Stimulated activated CD4-positive, alpha-beta T cell treated with anti-CD3 and anti-CD28 coated beads, Interleukin-1b, Interleukin-23, amount 100 ng/mL, for 1 hour (primary cell): Measurements from ENCODE around the gene ZDHHC14.

ENCODE experiments used
- DNase-seq, 2 donors: peaks; one replicate each; pipeline ENCODE4 v3.0.0-alpha.2; 2020; ENCODE audit warnings: low read depth in 2 of 2

Gene ZDHHC14

DNA sequence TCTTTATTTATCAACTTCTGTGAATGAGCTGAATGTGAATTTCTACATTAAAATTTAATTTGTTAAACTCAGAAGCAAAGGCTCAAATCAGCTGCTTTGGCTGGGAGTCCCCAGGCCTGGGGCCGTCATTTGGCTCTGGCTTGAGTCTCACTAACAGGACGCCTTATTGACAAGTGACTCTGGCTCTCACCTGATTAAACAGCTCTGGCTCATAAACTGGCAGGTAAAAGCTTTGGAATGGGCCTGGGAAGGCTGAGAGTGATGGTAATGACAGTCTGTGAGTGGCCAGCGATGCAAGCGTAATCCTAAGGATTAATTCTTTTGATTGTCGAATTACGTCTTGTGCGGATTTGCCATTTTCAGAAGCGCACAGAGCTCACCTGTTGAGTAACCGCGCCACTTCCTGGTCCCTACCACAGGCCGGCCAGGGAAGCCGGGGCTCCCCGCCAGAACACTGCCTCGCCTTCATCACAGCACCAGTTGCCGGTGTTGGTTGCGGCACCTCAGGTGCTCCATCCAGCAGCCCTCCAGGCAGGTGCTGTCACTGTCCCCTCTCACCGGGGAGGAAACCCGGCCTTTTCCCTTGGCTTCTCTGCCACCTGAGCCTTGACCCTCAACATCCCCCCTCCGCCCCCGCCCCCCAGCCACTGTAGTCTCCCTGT, 110.7 kb downstream of the ZDHHC14 start:
- DNase-seq, result no peak

DNA sequence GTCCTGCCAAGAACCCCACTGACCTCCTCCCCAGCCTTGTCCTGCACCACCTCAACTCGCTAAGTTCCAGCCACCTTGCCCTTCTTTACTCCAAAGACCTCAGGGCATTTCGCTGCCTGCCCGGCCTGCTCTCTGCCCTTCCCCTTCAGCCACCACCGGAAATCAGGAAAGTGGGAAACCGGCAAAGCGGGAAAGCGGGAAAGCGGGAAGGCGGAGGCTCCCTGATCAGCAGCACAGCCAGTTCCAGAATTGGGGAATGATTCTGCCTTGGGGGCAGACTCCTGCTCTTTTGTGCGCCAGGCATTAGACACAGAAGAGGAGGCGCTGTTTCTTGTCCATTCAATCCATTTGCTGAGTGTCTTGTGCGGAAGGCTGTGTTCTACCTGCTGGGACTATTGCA, 111.3 kb downstream of the ZDHHC14 start:
- DNase-seq, result no peak

DNA sequence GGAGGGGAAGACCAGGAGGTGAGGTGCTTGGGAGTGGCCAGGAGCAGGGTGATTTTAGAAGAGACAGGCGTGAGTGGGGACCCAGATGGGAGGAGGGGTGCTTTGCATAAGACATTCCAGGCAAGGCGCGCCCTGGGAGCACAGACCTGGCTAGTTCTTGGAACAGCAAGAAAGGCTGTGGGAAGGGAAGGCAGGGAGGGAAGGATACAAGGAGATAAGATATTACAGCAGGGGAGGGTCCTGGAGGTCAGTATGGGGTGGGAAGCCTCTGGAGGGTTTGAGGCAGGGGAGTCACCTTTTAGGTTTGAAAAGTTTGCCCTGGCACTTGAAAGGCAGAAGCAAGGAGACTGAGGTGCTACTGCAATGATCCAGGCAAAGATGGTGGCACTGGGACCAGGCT, 111.8 kb downstream of the ZDHHC14 start:
- no peak for DNase-seq

DNA sequence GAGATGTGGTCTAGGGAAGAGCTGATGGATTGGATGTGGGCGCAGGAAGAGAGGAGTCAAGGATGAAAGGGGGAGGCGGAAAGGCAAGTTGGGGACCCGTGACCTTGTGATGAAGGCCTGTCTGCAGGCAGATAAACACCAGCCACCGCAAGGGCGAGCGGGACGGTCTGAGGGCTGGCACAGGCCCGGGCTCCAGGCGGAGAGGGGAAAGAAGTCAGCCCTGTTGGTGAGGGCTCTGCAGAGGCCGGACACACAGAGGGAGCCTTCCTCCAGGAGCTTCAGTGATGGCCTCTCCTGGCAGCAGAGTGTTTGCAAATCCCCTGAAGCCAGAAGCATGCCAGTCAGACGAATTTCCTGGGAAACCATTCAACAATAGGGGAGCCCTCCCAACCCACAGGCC, 112.2 kb downstream of the ZDHHC14 start:
- no peak for DNase-seq

DNA sequence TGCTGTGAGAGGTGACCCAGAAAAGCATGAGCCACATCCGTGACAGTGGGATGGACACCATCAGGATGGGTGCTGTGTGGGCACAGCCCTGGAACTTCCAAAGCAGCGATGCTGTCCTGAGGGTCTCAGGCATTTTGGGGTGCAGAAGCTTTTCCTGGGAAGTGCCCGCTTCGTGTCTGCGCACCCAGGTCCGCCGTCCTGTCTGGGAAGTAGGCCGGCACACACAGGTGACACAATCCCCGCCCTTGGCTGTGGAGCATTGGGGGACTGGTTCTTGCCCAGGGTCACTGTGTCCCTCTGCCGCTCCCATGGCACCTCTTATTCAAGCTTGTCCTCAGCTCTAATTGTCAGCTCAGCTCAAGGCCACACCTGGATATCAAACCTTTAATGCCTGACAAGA, 112.6 kb downstream of the ZDHHC14 start:
- no peak for DNase-seq

DNA sequence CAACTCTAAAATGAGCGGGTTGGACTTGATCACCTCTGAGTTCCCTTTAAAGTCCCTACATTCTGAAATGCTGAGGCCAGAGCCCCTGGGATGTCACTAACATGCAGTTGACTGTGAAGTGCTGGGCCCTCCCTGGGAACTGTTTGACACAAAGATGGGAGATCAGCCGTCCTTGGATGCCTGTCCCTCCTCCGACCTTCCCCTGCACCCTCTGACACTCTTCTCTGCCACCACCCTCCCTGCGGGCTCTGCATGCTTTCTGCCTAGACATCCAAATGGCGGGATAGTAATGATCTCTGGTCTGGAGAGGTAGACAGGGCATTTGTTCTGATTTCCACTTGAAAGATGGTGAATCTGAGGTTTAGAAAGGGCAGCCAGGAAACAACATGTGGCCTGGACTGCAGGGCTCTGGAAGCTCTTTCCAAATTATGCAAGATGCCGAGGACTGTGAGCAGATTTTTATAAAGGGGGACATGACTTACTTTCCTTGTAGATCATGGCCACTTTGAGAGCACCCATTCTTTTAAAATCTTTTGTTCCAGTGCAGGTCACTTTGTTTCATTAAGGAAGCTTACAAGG, 113.2 kb downstream of the ZDHHC14 start:
- no peak for DNase-seq

DNA sequence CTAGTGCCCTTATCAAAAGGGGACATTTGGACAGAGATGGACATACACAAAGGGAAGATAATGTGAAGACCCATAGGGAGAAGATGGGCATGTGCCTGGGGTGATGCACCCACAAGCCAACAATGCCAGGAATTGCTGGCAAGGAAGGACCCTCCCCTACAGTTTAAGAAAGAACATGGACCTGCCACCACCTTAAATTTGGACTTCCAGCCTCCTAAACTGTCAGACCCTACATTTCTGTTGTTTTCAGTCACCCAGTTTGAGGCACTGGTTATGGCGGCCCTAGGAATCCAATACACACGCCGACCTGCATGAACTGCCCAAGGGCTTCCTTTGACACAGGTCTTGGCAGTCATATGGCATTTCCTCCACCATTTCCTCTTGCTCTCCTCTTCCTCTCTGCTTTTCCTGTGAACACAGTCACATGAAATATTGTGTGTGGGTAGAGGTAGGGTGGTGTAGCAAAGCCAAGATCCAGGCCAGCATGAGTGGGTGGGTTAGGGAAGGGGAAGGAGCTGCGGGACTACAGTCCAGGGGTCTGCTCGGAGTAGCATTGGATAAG, 115.6 kb downstream of the ZDHHC14 start:
- no peak for DNase-seq

DNA sequence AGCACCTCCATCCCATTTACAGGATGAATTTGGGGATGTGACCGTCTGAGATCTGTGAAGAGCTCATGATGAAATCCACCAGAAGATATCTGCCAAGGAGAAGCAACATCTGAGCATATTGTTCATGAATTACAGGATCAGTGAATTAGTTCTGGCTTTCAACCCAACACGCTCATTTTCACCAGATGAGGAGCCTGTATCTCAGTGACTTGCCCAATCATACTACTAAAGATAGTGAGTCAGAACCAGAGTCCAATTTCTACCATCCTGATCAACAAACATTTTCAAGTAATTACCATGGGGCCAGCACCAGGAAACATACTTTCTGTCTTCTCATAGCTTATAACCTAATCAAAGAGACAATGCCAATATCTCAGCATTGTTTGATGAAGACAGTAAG, 116.6 kb downstream of the ZDHHC14 start:
- DNase-seq, result no peak

DNA sequence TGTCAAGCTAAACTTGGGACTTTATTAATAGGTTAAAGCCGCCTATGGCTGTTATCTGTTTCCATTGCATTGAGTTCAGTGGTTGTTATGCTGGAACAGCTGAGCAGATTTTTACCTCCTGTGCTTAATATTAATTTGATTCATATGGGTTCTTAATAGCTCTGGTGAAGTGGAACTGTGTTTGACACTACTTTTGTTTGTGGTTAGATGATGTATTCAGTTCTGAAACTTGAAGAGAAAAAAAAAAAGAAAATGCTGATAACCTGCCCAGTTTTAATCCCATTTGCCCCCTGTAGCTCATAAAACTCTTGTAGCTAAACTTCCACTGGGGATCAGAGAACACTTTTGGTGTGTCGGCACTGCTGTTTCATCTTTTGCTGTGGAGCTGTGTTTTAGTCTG, 117.8 kb downstream of the ZDHHC14 start:
- no peak for DNase-seq

DNA sequence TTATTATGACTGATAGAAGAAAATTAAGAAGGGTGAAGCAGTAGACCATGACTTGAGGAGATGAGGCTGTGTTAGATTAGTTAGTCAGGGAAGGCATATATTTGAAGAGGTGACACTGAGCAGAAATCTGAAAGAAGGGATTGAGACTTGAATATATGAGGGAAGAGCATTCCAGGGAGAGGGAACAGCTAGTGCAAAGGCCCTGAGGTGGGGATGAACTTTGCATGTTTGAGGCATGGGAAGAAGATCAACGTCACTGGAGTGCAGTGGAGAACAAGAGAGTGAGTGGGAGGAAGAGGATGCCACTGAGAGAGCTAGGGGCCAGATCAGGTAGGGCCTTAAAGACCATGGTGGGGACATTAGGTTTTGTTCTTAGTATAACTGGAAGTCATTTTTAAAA, 119.0 kb downstream of the ZDHHC14 start:
- no peak for DNase-seq

DNA sequence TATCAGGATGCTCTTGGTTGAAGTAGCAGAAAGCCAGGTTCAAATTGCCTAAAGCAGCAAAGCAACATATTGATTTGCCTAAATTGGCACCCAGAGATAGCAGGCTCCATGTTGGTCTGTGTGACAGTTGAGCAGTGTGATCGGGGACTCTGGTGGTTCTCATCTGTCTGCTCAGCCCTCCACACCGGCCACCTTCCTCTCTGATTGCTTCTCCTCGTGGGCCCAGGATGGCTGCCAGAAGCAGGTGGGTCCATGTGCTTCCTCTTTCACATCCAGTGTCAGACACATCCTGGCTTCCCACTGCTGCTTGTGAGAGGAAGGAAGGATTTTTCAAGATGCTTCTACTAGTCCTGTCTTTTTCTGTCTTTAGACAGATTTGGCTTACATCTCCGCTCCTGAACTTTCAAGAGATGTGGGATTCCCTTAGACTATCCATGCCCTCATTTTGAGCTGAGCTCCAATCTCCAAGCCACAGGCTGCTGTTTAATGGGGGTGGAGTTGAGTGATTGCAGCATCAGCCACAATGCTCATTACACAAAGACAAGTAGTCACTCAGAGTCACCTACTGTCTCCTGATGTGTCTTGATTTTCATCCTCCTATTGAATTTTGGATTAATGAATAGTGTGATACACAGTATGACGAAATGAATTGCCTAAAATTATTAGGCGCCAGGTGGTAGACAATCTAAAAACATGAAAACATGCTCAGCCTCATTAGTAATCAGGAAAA, 122.2 kb downstream of the ZDHHC14 start:
- no peak for DNase-seq

DNA sequence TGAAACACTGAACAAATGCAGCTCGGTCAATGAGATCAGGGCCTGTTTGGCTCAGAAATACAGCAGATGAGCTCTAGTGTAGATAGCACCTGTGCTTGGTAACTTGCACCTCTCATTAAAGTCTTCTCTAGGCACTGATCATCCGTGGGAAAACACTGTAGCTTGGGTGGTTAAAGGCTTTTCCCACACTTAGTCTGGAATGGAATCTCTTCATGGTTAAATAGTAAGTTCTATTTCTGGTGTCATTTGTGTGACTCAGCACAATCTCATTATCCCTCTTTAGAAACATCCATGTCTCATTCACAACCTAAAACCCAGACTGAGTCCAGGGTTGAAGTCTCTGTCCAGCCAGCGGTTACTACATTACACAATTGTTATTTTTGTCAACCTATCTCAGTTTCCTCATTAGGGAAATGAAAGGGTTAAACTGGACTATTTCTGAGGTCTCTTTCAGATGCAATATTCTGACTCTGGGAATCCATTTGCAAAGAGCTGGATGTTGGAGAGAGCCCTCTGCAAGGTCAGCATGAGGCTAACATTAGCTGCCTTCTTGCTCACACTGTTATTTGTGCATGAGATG, 125.0 kb downstream of the ZDHHC14 start:
- DNase-seq, result no peak

DNA sequence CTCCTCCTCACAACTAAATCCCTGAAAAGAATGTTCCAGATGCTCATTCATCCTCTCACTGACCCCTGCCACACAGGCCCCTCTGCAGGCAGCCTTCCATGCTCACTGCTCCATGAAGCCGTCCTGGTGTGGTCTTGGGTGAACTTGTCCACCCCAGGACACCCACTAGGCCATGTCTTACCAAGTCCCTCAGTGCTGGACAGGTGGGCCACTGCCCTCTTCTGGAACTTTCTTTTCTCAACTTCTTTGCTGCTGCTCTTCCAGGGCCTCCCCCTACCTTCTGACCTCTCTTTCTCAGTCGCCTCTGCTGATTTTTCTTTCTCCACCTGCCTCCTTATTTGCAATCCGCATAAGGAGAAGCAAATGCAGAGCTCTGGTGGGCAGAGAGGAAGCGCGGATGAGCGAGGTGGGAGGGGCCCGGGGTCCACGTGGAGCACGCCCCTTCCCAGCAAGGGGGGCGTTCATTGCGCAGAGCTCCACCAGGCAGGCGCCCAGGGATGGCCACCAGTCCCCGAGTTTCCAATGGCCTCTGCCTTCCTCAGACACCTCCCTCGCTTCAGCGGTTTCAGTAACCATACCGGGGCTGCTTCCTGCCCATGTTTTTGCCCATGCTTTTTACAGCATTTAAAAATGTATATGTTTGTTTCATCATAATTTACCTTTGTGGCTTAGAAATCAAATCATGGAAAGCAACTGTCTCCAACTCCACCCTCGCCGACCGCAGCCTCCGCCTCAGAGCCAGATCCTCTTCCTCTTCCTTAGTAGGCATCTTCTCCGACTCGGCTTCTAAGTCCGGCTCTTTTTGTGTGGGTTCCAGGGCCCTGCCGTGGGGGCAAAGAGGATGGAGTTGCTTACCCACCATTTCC, 129.6 kb downstream of the ZDHHC14 start:
- DNase-seq, result no peak

DNA sequence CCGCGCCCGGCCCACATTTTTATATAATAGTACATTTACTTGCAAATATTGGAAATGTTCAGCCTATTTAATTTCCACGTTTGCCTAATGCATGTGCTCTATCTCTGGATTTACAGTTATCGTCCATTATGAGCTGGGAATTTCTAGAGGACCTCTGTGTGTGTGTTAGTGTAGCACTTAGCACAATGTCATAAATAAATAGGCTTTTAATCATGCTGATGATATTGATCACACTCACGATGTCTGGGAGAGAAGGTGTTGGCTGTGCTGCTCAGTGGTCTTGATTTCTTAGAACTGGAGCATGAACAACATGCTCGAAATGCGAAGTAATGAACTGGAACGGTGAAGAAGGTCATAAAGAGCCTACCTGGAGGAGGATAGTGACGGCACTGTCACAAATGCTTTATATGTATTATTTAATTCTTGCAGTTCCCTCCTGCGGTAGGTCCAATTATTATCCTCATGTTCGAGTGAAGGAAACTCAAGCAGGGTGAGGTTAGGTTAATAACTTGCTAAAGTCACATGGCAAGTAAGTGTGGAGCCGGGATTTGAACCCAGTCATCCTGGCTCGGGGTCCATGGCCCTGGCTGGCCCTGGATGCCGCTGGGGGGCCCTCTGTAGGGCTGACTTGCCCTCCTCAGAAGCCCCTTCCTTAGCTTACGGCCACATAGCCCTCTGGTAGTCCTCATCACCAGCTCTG, 130.8 kb downstream of the ZDHHC14 start:
- DNase-seq, result no peak

DNA sequence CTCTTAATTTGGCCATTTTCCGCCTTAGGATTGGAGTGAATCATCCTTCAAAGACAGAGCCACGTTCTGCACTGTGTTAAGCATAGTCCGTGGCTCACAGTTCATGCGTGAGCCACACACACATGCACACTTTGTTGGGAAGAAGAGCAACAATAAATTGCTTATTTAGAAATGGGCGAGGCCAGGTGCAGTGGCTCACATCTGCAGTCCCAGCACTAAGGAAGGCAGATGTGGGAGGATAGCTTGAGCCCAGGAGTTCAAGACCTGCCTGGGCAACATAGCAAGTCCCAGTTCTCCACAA, 131.3 kb downstream of the ZDHHC14 start:
- no peak for DNase-seq

DNA sequence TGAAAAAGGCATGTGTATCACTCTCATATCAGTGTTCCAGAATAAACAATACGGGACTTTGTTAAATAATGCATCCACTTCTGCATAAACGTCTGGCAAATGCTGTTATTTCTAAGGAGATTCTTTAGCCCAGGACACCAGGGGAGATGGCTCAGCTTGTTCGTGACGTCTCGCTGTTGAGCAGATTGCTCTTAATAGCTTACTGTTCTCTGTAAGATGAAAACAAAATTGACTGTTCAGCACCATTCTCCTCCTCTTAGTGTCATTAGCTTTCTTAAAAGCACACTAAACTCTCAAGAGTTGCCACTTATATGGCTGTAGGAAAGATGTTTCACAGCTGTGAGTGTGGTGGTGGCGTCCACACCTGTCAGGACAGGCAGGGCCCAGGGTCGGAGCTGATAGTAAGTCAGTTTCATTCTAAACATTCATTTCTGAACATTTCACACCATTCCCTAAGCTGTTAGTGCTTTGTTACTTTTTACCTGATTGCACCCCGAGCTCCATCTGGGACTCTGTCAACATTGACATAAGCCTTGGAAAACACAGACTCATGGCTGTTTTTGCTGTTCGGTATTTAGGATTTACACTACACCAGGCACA, 132.1 kb downstream of the ZDHHC14 start:
- no peak for DNase-seq

DNA sequence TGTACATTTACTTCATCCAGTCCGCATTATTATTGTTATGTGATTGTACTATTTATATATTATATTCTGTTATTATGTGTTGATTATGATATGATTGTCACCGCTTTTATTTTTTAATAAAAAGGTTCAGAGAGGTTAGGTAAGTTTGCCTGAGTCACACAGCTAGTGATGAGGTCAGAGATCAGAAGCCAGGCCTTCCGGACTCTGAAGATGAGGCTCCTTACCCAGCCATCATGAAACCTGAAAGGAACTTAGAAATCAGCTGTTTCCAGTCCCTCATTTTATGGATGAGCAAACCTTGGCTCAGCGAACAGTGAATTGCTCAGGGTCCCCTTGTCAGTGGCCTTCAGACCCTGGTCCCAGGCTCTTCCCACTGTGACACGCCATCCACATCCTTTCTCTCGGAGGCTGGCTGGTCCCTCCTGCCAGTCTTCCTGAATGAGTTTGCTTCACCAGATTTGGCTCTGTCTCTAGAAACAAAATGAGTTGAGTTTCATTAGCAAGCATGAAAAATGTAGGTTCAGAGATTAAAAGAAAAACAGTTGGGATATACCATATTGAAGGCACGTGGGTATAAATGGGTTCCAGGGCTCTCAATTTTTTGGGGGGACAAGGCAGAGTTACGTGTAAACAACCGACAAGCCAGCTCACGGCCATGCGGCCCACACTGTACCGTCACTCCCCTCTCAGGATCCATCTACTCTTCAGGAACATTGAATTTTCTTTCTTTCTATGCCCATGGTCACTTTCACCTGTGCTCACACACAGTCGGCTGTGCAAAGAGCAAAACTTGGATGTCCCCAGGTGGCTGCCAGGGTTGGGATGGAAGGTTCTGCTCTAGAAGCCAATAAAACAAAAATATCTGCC, 132.9 kb downstream of the ZDHHC14 start:
- DNase-seq, result no peak

DNA sequence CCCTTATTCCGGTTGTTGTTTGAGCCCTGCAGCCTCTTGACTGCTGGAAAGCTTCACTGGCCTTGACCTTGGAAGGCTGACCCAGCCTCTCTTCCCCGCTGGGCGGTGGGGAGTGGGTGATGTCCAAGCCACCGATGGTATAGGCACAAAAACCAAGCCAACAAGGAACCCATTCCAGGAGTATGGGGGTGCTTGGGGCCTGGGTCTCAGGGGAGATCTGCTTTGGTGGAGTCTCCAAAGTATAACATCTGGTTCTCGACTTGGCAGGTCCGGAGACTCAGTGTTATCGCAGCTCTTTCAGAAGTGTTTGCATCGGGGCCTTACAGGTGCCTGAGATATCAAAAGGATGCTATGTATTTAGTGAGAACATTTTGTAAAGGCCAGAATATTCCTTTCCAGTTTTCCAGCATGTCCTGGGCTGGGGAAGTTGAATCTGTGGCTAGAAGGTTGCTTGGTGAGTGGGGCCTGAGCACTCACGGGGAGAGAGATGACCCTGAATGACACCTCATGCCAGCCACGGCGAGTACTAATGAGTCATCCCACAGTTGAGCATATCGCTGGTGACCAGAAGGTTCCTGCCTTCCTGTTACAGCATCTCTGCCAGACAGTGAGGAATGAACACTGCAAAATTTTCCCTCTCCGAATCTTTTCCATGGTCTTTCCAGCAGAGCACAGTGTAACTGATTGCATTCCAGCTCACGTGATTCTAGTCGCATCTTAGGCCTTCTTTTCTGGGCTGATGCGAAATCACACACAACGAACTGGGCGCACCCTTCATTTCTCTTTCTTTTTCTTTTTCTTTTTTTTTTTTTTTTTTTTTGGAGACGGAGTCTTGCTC, 133.9 kb downstream of the ZDHHC14 start:
- no peak for DNase-seq
